ENCODE measurements around the gene SHANK3. TPM values are rescaled to one million over a fixed set of nuclear protein-coding genes. Genes with fewer than 3 reads are reported as not detected.

SHANK3 gene
- total RNA-seq, 1 donor from 2014 or later = not detected

GRCh38 chr22:50698546-50698945 lies 25.9 kb downstream of the SHANK3 start:
- intact Hi-C loops (cut with micrococcal nuclease) = no loop called here

GRCh38 chr22:50699001-50699755 lies 26.6 kb downstream of the SHANK3 start:
- intact Hi-C loops (cut with micrococcal nuclease) = no loop called here

GRCh38 chr22:50699756-50700386 lies 27.2 kb downstream of the SHANK3 start:
- intact Hi-C loops (cut with micrococcal nuclease) = no loop called here

- intact Hi-C loops (cut with micrococcal nuclease) = no loop called here
Measured at GRCh38 chr22:50700387-50701075, 27.9 kb downstream of the SHANK3 start.

- intact Hi-C loops (cut with micrococcal nuclease) = no loop called here
Measured at GRCh38 chr22:50701076-50701419, 28.4 kb downstream of the SHANK3 start.

GRCh38 chr22:50701428-50702154 lies 29.0 kb downstream of the SHANK3 start:
- intact Hi-C loops (cut with micrococcal nuclease) = no loop called here

GRCh38 chr22:50702261-50702671 lies 29.6 kb downstream of the SHANK3 start:
- intact Hi-C loops (cut with micrococcal nuclease) = no loop called here

GRCh38 chr22:50702821-50703725 lies 30.4 kb downstream of the SHANK3 start:
- intact Hi-C loops (cut with micrococcal nuclease) = no loop called here

GRCh38 chr22:50703726-50704509 lies 31.3 kb downstream of the SHANK3 start:
- intact Hi-C loops (cut with micrococcal nuclease) = no loop called here

GRCh38 chr22:50704510-50705218 lies 32.0 kb downstream of the SHANK3 start:
- intact Hi-C loops (cut with micrococcal nuclease) = no loop called here

GRCh38 chr22:50705219-50705691 lies 32.6 kb downstream of the SHANK3 start:
- intact Hi-C loops (cut with micrococcal nuclease) = no loop called here

GRCh38 chr22:50705851-50706351 lies 33.3 kb downstream of the SHANK3 start:
- intact Hi-C loops (cut with micrococcal nuclease) = no loop called here

GRCh38 chr22:50706481-50707125 lies 34.0 kb downstream of the SHANK3 start:
- intact Hi-C loops (cut with micrococcal nuclease) = no loop called here

- intact Hi-C loops (cut with micrococcal nuclease) = no loop called here
Measured at GRCh38 chr22:50708474-50708873, 35.9 kb downstream of the SHANK3 start.

- intact Hi-C loops (cut with micrococcal nuclease) = no loop called here
Measured at GRCh38 chr22:50708996-50709395, 36.4 kb downstream of the SHANK3 start.

- intact Hi-C loops (cut with micrococcal nuclease) = no loop called here
Measured at GRCh38 chr22:50710221-50710620, 37.6 kb downstream of the SHANK3 start.

- intact Hi-C loops (cut with micrococcal nuclease) = no loop called here
Measured at GRCh38 chr22:50710886-50711285, 38.3 kb downstream of the SHANK3 start.
